ENCODE data around the gene KCMF1. TPM values are rescaled to one million over a fixed set of nuclear protein-coding genes. Genes with fewer than 3 reads are reported as not detected.

Gene KCMF1
- total and polyA plus RNA-seq, 2 of the 13 experiments (the other 11 are each of a cell fraction or from before 2014, with no cell fraction given), result 62.1 to 116 TPM

DNA sequence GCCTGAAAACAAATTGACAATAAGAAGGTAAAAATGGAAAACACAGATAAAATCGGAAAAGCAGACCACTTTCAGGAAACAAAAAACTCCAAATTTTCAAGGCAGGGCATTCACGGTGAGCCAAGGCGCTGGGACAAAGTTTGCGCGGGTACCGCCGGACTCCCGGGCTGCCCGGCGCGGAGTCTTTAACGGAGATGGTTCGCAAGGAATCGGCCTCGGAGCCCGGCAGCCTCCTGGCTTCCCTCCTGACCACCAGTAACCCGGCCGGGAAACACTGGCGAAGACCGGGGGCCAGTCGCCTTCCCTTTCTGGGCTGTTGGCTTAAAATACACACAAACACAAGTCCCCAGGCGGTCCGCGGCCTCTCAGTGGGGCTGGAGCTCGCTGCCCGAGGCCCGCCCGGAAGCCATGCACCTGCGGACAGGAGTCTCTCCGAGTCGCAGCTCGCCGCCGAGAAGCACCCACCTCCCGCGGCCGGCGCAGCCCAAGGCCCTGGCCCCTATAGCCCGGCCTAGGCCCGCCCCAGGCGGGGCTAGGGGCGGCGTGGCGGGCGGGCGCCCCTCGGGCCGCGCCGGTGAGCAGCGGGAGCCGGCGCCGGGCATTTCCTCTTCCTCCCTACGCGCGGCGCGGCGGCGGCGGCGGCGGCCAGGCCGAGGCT is 622 bp upstream of the KCMF1 start (continued):
- TF ChIP-seq ZNF607 (CRISPR knock-in tag; IDR thresholded peaks at IDR 0.05; ENCODE audit: borderline replicate concordance), result peak; percentile 39; the same call in 1 of the 2 replicates
- TF ChIP-seq, protein P1, sequence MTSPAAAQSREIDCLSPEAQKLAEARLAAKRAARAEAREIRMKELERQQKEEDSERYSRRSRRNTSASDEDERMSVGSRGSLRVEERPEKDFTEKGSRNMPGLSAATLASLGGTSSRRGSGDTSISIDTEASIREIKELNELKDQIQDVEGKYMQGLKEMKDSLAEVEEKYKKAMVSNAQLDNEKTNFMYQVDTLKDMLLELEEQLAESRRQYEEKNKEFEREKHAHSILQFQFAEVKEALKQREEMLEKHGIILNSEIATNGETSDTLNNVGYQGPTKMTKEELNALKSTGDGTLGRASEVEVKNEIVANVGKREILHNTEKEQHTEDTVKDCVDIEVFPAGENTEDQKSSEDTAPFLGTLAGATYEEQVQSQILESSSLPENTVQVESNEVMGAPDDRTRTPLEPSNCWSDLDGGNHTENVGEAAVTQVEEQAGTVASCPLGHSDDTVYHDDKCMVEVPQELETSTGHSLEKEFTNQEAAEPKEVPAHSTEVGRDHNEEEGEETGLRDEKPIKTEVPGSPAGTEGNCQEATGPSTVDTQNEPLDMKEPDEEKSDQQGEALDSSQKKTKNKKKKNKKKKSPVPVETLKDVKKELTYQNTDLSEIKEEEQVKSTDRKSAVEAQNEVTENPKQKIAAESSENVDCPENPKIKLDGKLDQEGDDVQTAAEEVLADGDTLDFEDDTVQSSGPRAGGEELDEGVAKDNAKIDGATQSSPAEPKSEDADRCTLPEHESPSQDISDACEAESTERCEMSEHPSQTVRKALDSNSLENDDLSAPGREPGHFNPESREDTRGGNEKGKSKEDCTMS (CRISPR knock-in tag; conservative IDR thresholded peaks at IDR 0.05), result no peak
- TF ChIP-seq, protein P2, sequence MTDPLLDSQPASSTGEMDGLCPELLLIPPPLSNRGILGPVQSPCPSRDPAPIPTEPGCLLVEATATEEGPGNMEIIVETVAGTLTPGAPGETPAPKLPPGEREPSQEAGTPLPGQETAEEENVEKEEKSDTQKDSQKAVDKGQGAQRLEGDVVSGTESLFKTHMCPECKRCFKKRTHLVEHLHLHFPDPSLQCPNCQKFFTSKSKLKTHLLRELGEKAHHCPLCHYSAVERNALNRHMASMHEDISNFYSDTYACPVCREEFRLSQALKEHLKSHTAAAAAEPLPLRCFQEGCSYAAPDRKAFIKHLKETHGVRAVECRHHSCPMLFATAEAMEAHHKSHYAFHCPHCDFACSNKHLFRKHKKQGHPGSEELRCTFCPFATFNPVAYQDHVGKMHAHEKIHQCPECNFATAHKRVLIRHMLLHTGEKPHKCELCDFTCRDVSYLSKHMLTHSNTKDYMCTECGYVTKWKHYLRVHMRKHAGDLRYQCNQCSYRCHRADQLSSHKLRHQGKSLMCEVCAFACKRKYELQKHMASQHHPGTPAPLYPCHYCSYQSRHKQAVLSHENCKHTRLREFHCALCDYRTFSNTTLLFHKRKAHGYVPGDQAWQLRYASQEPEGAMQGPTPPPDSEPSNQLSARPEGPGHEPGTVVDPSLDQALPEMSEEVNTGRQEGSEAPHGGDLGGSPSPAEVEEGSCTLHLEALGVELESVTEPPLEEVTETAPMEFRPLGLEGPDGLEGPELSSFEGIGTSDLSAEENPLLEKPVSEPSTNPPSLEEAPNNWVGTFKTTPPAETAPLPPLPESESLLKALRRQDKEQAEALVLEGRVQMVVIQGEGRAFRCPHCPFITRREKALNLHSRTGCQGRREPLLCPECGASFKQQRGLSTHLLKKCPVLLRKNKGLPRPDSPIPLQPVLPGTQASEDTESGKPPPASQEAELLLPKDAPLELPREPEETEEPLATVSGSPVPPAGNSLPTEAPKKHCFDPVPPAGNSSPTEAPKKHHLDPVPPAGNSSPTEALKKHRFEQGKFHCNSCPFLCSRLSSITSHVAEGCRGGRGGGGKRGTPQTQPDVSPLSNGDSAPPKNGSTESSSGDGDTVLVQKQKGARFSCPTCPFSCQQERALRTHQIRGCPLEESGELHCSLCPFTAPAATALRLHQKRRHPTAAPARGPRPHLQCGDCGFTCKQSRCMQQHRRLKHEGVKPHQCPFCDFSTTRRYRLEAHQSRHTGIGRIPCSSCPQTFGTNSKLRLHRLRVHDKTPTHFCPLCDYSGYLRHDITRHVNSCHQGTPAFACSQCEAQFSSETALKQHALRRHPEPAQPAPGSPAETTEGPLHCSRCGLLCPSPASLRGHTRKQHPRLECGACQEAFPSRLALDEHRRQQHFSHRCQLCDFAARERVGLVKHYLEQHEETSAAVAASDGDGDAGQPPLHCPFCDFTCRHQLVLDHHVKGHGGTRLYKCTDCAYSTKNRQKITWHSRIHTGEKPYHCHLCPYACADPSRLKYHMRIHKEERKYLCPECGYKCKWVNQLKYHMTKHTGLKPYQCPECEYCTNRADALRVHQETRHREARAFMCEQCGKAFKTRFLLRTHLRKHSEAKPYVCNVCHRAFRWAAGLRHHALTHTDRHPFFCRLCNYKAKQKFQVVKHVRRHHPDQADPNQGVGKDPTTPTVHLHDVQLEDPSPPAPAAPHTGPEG (CRISPR knock-in tag; IDR thresholded peaks at IDR 0.05), result peak; percentile 59; the same call in 1 of the 2 replicates
- TF ChIP-seq, protein P3, sequence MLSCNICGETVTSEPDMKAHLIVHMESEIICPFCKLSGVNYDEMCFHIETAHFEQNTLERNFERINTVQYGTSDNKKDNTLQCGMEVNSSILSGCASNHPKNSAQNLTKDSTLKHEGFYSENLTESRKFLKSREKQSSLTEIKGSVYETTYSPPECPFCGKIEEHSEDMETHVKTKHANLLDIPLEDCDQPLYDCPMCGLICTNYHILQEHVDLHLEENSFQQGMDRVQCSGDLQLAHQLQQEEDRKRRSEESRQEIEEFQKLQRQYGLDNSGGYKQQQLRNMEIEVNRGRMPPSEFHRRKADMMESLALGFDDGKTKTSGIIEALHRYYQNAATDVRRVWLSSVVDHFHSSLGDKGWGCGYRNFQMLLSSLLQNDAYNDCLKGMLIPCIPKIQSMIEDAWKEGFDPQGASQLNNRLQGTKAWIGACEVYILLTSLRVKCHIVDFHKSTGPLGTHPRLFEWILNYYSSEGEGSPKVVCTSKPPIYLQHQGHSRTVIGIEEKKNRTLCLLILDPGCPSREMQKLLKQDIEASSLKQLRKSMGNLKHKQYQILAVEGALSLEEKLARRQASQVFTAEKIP (CRISPR knock-in tag; IDR thresholded peaks at IDR 0.05; ENCODE audit: borderline replicate concordance), result no peak
- TF ChIP-seq, protein P4, sequence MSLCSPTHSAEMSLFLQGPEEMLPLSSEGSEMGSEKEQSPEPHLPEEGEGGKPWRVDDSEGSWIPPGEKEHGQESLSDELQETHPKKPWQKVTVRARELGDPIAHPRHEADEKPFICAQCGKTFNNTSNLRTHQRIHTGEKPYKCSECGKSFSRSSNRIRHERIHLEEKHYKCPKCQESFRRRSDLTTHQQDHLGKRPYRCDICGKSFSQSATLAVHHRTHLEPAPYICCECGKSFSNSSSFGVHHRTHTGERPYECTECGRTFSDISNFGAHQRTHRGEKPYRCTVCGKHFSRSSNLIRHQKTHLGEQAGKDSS (CRISPR knock-in tag; IDR thresholded peaks at IDR 0.05; ENCODE audit: borderline replicate concordance, low read depth), result no peak
- 0 out of 2 replicates have a peak, but pooled peaks have one; percentile 43 for TF ChIP-seq ZIK1 (CRISPR knock-in tag; IDR thresholded peaks at IDR 0.05; ENCODE audit: borderline replicate concordance, low read depth)
- TF ChIP-seq, protein P5, sequence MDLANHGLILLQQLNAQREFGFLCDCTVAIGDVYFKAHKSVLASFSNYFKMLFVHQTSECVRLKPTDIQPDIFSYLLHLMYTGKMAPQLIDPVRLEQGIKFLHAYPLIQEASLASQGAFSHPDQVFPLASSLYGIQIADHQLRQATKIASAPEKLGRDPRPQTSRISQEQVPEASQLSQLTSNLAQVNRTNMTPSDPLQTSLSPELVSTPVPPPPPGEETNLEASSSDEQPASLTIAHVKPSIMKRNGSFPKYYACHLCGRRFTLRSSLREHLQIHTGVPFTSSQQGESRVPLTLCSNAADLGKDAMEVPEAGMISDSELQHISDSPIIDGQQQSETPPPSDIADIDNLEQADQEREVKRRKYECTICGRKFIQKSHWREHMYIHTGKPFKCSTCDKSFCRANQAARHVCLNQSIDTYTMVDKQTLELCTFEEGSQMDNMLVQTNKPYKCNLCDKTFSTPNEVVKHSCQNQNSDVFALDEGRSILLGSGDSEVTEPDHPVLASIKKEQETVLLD (CRISPR knock-in tag; IDR thresholded peaks at IDR 0.05; ENCODE audit: low read depth), result peak; percentile 76; the same call in 1 of the 2 replicates
- TF ChIP-seq, protein P6, sequence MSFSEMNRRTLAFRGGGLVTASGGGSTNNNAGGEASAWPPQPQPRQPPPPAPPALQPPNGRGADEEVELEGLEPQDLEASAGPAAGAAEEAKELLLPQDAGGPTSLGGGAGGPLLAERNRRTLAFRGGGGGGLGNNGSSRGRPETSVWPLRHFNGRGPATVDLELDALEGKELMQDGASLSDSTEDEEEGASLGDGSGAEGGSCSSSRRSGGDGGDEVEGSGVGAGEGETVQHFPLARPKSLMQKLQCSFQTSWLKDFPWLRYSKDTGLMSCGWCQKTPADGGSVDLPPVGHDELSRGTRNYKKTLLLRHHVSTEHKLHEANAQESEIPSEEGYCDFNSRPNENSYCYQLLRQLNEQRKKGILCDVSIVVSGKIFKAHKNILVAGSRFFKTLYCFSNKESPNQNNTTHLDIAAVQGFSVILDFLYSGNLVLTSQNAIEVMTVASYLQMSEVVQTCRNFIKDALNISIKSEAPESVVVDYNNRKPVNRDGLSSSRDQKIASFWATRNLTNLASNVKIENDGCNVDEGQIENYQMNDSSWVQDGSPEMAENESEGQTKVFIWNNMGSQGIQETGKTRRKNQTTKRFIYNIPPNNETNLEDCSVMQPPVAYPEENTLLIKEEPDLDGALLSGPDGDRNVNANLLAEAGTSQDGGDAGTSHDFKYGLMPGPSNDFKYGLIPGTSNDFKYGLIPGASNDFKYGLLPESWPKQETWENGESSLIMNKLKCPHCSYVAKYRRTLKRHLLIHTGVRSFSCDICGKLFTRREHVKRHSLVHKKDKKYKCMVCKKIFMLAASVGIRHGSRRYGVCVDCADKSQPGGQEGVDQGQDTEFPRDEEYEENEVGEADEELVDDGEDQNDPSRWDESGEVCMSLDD (CRISPR knock-in tag; IDR thresholded peaks at IDR 0.05; ENCODE audit: borderline replicate concordance), result no peak
- TF ChIP-seq KLF16 (CRISPR knock-in tag; IDR thresholded peaks at IDR 0.05), result 0 out of 4 replicates have a peak, but pooled peaks of 1 of the 2 experiments have one; percentile 29
- peak; percentile 66; the same call in 1 of the 2 replicates for TF ChIP-seq TAF1 (CRISPR knock-in tag; IDR thresholded peaks at IDR 0.05)
- TF ChIP-seq U2AF2 (IDR thresholded peaks at IDR 0.05; ENCODE audit: low read depth, low read length), result 0 out of 2 replicates have a peak, but pooled peaks have one; percentile 70
